HuH-7 (cell line): ENCODE measurements around the gene STAMBPL1.

Experiments used
- DNase-seq: peaks from one replicate; pipeline ENCODE4 v3.0.0; 2011; ENCODE audit warnings: low spot score

The STAMBPL1 gene

GRCh38 chr10:88952647-88953111 lies 72.6 kb downstream of the STAMBPL1 start, which contains the start of gene ACTA2:
TSS of gene ACTA2 (minus strand) at chr10:88952773. CDS start at chr10:88948930, 3,843 bp downstream.
- DNase-seq, result no peak

GRCh38 chr10:88953662-88954061 lies 73.6 kb downstream of the STAMBPL1 start:
- DNase-seq, result no peak

- DNase-seq, result no peak
These were observed 74.5 kb downstream of the STAMBPL1 start for GRCh38 chr10:88954458-88955083.

- DNase-seq, result no peak
These were observed 77.3 kb downstream of the STAMBPL1 start for GRCh38 chr10:88957381-88957780.

- no peak for DNase-seq
These were observed 78.7 kb downstream of the STAMBPL1 start for GRCh38 chr10:88958721-88959120.

GRCh38 chr10:88960802-88961201 lies 80.8 kb downstream of the STAMBPL1 start:
- DNase-seq, result no peak

- no peak for DNase-seq
These were observed 81.2 kb downstream of the STAMBPL1 start for GRCh38 chr10:88961266-88961665.

GRCh38 chr10:88962336-88962735 lies 82.3 kb downstream of the STAMBPL1 start:
- no peak for DNase-seq

GRCh38 chr10:88963318-88963717 lies 83.3 kb downstream of the STAMBPL1 start:
- DNase-seq, result no peak

- DNase-seq, result no peak
These were observed 84.3 kb downstream of the STAMBPL1 start for GRCh38 chr10:88964360-88964759.

GRCh38 chr10:88964869-88965415 lies 84.9 kb downstream of the STAMBPL1 start:
- DNase-seq, result no peak

GRCh38 chr10:88966797-88967196 lies 86.8 kb downstream of the STAMBPL1 start:
- no peak for DNase-seq

GRCh38 chr10:88968391-88968790 lies 88.3 kb downstream of the STAMBPL1 start:
- DNase-seq, result no peak

GRCh38 chr10:88971221-88972061 lies 91.4 kb downstream of the STAMBPL1 start:
- DNase-seq, result no peak
